Parathyroid adenoma (tissue), 2 donors: Measurements from ENCODE around the gene CAT.

Experiments used
- H2AFZ ChIP-seq: fragments of 300-600 bp; sonication (generic); one replicate; pipeline ENCODE4 v1.7.0; 2017; ENCODE audit warnings: antibody characterized with exemption, mild to moderate bottlenecking
- H3K27ac ChIP-seq: fragments of 300-600 bp; sonication (generic); one replicate; pipeline ENCODE4 v1.7.0; 2017
- H3K27me3 ChIP-seq: fragments of 300-600 bp; sonication (generic); one replicate; pipeline ENCODE4 v1.7.0; 2017; ENCODE audit warnings: low read length; ENCODE audit not compliant: control insufficient read depth, insufficient read depth
- H3K36me3 ChIP-seq: fragments of 300-600 bp; sonication (generic); one replicate; pipeline ENCODE4 v1.7.0; 2017; ENCODE audit warnings: low read length; ENCODE audit not compliant: control insufficient read depth, insufficient read depth
- H3K4me1 ChIP-seq: fragments of 300-600 bp; sonication (generic); one replicate; pipeline ENCODE4 v1.7.0; 2017; ENCODE audit warnings: control low read depth
- H3K4me2 ChIP-seq: fragments of 300-600 bp; sonication (generic); one replicate; pipeline ENCODE4 v1.7.0; 2017; ENCODE audit warnings: low read length
- H3K4me3 ChIP-seq: fragments of 300-600 bp; sonication (generic); one replicate; pipeline ENCODE4 v1.7.0; 2017; ENCODE audit warnings: low read depth, low read length
- H3K79me2 ChIP-seq: fragments of 300-600 bp; sonication (generic); one replicate; pipeline ENCODE4 v1.7.0; 2017; ENCODE audit warnings: control low read depth
- H3K9ac ChIP-seq: fragments of 300-600 bp; sonication (generic); one replicate; pipeline ENCODE4 v1.7.0; 2017; ENCODE audit warnings: mild to moderate bottlenecking
- H3K9me3 ChIP-seq: fragments of 300-600 bp; sonication (generic); one replicate; pipeline ENCODE4 v1.7.0; 2017; ENCODE audit warnings: low read length; ENCODE audit not compliant: control insufficient read depth
- CTCF ChIP-seq: fragments of 300-600 bp; sonication (generic); IDR thresholded peaks from one replicate; pipeline ENCODE4 v1.7.0; 2017; ENCODE audit warnings: antibody characterized with exemption, mild to moderate bottlenecking
- donor health status: primary hyperparathyroidism.

Gene CAT

GRCh38 chr11:34449013-34449412 is 10.3 kb downstream of the CAT start:
- no peak overlapping the region for H3K4me2 ChIP-seq
- H3K27me3 ChIP-seq = no peaks in the 10 kb centered on the region
- H3K9ac ChIP-seq = no peak overlapping the region
- no peak overlapping the region for H2AFZ ChIP-seq
- no peak for TF ChIP-seq CTCF
- H3K79me2 ChIP-seq = peaks cover 2% of the 10 kb centered on the region
- H3K4me3 ChIP-seq = no peak overlapping the region
- no peaks in the 10 kb centered on the region for H3K9me3 ChIP-seq
- H3K27ac ChIP-seq = no peak overlapping the region
- no peaks in the 10 kb centered on the region for H3K36me3 ChIP-seq
- H3K4me1 ChIP-seq = no peaks in the 10 kb centered on the region

DNA sequence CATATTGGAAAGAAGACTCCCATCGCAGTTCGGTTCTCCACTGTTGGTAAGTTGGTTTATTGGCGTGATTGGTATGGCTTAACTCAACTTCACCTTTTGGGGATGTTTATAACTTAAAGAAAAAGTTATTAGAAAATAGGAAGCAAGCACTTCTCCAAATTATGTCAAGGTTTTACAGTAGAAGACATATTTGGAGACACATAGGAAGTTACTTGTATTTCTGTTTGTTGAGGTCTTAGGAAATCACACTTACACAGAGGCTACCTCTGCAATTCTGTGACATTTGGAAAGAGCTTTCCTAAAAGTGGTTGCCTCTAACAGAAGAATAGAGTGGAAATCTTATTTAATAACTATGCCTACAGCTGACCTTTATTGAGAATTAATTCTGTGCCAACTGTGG is 12.3 kb downstream of the CAT start:
- Histone ChIP-seq H3K4me1 (no peaks in the 10 kb centered on the region), H3K4me2 (no peak overlapping the region), H3K79me2 (no peaks in the 10 kb centered on the region), H3K27me3 (no peaks in the 10 kb centered on the region), H2AFZ (no peak overlapping the region), H3K9ac (no peak overlapping the region), H3K9me3 (no peaks in the 10 kb centered on the region), H3K4me3 (no peak overlapping the region), H3K27ac (no peak overlapping the region), H3K36me3 (no peaks in the 10 kb centered on the region)
- TF ChIP-seq CTCF = no peak

DNA sequence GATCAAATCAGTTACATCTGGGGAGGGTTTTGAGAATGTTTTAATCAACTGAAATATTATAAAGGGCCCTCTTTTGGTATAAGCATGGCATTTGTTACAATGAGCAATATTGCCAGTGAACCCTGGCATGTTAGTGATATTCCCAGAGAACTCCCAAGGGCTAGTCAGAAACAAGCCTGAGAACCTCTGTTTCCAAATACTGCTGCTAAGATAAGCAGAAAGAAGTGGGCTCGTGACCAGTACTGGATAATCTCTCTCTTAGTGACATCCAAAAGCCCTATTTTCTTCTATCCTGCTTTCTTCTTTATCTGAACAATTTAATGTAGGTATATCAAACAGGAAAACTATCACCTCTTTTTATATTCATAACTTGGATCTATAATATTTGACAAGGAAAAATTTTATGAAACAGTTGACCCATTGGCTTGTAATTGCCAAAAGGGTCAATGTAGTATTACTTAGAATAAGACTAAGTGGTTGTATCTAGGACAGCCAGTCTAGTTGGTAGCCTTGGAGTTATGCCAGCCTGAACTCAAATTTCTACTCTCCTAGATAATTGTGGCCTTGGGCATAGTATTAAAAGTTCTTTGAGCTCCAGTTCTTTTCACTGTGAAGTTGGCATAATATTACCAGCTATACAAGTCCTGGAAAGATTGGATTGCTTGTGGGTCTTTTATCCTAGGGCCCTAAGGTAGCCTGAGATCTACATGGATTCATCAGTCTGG is 15.7 kb downstream of the CAT start:
- no peak overlapping the region for H3K4me3 ChIP-seq
- H2AFZ ChIP-seq = no peak overlapping the region
- H3K36me3 ChIP-seq = no peaks in the 10 kb centered on the region
- no peak overlapping the region for H3K9ac ChIP-seq
- no peak overlapping the region for H3K4me2 ChIP-seq
- H3K4me1 ChIP-seq = no peaks in the 10 kb centered on the region
- no peaks in the 10 kb centered on the region for H3K79me2 ChIP-seq
- no peaks in the 10 kb centered on the region for H3K27me3 ChIP-seq
- TF ChIP-seq CTCF = no peak
- no peak overlapping the region for H3K27ac ChIP-seq
- H3K9me3 ChIP-seq = no peaks in the 10 kb centered on the region

GRCh38 chr11:34457607-34458006 is 18.9 kb downstream of the CAT start:
- Histone ChIP-seq H3K9me3 (no peaks in the 10 kb centered on the region), H3K4me3 (no peak overlapping the region), H2AFZ (no peak overlapping the region), H3K9ac (no peak overlapping the region), H3K4me2 (no peak overlapping the region), H3K27me3 (no peaks in the 10 kb centered on the region), H3K27ac (no peak overlapping the region), H3K79me2 (no peaks in the 10 kb centered on the region), H3K36me3 (no peaks in the 10 kb centered on the region), H3K4me1 (no peaks in the 10 kb centered on the region)
- no peak for TF ChIP-seq CTCF

DNA sequence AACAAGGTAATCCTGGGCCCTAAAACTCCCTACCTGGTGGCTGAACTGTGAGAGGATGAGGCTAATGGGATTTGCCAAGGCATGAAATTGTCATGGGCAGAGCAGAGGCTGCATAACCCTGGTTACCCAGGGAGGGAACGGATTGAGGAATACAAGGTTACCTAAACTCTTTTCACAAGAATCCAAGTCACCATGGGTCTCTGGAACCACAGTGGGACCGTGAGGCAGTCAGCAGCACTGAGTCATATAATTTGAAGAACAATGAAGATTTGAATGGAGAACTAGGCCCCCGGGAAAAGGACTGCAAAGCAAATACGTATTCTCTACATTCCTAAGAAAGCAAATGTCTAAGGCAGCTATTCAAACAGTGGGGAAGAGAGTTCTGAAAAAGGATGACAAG is 19.8 kb downstream of the CAT start:
- no peaks in the 10 kb centered on the region for H3K27me3 ChIP-seq
- no peaks in the 10 kb centered on the region for H3K79me2 ChIP-seq
- no peak for TF ChIP-seq CTCF
- no peaks in the 10 kb centered on the region for H3K36me3 ChIP-seq
- H3K4me2 ChIP-seq = no peak overlapping the region
- H2AFZ ChIP-seq = no peak overlapping the region
- H3K4me1 ChIP-seq = no peaks in the 10 kb centered on the region
- H3K9me3 ChIP-seq = no peaks in the 10 kb centered on the region
- H3K27ac ChIP-seq = no peak overlapping the region
- no peak overlapping the region for H3K9ac ChIP-seq
- no peak overlapping the region for H3K4me3 ChIP-seq
